Activated gamma-delta T cell treated with Interleukin-2 at 50 U/mL for 16 hours (primary cell): ENCODE measurements around the gene LMNTD1.

Experiments
- DNase-seq: peaks from one replicate; pipeline ENCODE4 v3.0.0-alpha.2; 2020

LMNTD1 gene

DNA sequence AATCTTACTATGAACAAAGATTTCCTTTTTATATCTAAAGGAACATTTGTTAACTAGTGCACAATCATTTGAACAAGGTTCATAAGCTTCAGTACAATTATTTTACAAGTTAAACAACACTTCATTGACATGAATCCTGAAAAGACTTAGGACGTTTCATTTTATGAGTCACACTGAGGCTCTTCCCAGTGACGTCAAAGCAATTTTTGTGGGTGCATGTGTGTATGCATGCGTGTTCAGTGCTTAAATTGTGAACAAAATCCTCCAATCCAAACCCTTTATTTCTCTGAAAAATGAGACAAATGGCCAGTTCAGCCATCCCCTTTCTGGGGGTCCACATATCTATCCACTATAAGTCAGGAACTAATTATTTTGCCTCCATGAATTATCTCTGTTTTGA is 2.9 kb downstream of the LMNTD1 start:
- DNase-seq = no peak

DNA sequence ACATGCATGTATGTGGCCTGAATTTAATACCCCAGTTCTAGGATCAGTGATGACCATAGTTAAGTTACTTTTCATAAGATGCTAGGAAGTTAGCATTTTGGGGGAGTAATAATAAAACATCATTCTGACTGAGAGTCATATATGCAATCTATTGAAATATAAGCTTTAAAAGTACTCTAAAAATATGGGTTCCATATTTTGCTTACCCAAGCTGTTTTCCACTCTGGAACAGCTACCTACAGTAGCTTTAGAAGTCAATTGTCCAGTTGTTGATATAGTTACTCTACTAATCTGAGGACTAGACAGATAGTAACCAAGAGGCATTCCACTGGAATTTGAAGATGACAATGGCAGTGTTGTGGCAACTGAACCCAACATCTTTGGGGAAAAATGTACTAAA is 4.0 kb downstream of the LMNTD1 start:
- no peak for DNase-seq

DNA sequence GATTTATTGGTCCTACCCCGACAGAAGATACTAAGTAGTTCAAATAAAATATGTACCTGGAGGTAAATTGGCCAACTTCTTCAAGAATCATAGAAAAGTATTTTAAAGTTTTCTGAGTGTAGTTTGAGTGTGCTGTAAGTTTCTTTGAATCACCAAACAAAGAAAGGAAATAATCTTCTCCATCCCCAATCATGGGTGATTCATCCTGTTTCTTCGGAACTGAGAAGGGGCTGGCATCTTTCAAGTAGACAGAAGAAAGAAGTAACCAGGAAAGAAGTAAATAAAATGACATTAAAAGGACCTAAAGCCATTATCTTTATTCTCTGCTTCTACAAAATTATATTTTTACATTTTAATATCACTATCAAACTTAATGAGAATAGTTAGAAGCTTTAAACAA is 6.8 kb downstream of the LMNTD1 start:
- DNase-seq = no peak

DNA sequence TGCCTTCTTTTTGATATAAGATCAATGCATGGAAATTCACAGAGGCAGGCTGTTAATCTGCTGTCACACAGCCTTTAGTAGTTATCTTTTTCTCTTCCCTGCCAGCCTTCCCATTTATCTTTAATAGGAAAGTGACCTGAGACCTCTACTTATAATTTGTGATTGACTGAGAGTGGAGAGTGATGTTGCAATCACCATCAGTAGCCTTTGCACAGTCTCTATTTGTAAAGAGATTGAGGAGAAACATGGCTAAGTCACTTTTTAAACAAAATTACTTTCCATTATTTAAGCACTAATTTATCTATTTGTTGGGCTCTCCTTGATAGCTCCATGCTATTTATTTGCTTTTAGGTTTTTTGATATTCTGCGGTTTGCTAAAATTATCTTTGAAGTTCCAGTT is 19.9 kb downstream of the LMNTD1 start:
- no peak for DNase-seq

DNA sequence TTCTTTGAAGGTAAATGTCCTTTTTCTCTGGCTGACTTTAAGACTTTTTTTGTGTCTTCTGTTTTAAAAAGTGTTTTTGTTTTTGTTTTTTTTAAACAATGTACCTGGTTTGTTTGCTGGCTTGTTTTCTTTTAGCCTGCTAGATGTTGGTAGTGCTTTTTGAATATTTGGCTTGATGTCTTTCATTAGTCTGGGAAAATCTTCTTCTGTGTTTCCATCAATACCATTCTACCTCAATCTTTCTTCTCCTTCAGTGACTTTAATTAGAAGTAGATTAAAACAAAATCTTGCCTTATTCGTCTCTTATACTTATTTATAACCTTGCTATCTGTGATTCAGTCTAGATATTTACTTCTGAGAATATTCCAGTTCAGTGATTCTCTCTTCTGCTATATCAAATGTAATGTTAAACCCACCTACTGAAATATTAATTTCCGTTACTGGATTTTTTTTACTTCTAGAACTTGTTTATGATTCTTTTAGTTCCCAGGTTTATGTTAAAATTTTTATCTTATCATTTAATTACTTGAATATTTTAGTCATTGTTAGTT is 21.5 kb downstream of the LMNTD1 start:
- no peak for DNase-seq

DNA sequence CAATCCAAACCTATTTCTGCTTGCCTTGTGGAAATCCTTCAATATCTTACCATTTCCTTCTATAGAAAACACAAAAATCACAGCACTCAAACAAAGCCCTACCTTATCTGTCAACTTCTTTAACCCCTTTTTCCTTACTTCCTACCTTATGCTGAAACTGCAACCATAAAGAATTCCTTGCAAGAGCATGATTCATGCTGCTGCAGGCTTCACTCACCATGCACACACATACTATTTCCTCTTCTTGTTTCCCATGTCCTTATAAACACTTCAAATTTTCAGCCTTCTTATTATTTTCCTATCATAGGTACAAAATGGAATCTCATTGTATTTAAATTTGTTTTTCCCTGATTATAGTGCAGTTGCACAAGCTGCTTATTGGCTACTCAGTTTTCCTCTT is 23.3 kb downstream of the LMNTD1 start:
- no peak for DNase-seq

DNA sequence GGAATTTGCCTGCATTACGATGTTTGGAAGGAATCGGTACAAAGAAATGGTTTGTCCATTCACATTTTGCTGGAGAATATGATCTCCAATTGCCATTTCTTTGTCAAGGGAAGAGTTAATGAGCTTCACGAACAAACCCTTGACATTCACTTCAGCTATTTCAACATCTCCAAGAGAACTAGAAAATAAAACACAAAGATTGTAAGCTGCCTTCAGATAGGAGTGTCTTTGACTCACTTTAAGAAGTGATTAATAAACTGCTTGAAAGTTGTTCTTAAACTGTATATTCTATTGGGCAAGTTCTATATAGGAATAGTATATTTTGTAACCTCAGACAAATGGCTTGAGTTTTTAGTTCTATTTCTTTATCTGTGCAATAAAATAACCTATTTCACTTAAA is 26.3 kb downstream of the LMNTD1 start:
- DNase-seq = no peak

DNA sequence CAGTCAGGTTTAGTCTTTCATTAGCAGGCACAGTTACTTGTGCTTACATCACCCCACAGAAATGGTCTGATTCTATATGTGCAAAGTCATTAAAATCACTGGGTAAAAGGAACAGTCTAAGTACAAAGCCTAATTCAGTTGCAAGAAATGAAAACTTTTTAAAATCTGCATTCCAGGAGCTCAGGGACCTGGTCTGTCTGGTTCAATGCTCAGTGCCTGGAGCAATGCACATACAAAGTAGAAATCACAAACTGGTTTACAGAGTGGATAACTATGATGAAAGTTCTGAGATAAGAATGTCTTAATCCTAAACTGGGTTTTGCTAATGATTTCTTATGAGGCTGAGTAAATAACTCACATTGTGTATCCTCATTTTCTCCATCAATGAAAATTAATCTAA is 28.7 kb downstream of the LMNTD1 start:
- no peak for DNase-seq

DNA sequence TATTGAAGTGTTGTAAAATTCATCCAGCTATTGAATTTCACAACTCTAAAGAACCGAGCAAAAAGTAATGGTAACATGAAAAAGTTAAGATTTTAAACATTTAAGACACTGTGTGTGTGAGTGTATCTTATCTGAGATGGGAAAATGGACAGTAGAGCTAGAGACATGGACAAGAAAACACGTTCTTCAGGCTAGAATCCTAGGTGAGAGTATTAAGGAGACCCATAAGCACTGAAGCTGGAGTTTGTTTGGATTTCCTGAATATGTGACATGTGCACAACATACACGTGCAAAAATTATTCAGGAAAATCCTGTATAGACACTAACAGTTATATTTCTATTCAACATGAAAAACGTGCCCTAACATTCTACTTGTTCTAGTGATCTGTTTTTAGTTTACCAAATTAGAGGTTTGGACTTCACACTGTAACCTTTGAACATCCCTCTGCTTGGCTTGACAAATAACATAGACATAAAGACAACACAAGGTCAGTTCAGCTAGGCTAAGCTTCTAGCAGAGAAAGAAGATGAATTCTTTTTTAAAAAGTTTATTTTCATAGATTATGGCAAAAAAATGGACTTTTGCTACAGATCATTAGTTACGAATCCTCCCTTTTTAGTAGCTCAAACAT is 31.3 kb downstream of the LMNTD1 start:
- DNase-seq = no peak

DNA sequence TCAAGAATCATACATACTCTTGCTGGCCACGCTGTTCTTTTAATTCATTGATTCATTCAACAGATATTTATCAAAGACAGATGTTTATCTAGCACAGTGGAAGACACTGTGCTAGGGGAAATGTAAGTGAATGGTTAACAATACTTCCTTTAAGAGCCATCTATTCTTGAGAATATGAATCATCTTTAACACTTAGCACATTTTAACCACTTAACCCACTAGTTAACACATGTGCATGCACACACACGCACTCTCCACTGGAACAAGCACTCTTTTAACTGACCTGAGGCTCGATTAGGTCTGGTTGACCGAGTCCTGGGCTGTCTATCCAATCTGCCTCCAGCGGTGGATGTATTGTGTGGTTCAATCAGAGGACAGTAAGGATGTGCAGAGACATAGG is 34.6 kb downstream of the LMNTD1 start:
- DNase-seq = no peak

DNA sequence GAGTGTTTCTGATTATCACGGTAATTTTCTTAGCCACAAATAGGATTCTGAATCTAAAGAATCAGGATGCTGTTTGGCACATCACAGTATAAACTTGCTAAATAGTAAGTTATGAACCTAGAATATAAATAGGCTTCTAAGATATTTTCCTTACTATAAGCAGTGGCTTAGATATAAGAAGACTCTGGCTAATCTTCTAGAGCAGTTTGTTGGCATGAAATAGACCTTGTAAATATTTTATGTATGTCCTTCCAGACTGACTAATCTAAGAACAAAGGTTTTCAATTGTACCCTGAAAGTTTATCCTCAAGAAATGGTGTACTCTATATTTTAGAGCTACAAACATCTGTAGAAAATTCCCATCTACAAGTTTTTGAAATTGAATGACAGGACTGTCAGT is 48.3 kb downstream of the LMNTD1 start:
- no peak for DNase-seq

DNA sequence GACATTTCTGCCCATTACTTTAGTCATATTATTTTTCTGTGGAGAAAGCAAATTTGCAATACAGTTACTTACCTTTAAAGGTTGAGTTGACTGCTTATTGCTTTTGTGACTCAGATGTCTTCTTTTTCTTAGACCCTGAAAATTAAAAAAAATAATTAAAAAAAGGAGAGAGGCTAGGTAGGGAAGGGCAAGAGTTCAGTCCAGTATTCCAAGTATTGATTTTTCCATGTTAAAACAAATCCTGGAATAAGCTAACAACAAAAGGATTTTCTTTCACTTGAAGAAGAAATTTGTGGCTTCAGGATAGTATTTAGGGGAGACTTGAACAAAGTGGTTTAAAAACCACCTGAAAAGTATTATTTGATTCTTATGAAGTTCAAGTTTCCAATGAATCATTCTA is 49.4 kb downstream of the LMNTD1 start:
- DNase-seq = no peak

DNA sequence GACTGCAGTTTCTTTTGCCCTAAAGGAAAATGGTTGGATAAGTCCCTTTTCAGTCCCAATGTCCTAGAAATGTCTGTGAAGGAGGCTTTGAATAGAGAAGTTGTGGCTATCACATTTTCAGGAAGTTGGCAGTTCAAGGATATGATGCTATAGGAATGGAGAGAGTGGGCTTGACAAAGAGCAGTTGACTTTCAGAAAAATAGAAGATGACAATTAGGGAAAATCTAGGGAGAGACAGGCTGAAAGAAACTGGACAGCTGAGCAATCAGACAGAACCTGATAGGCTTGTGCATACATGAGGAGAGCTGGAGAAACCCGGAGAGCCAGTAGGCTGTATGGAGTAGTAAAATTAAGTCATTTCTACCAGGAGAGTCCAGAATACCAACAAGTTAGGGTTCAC is 50.5 kb downstream of the LMNTD1 start:
- no peak for DNase-seq

DNA sequence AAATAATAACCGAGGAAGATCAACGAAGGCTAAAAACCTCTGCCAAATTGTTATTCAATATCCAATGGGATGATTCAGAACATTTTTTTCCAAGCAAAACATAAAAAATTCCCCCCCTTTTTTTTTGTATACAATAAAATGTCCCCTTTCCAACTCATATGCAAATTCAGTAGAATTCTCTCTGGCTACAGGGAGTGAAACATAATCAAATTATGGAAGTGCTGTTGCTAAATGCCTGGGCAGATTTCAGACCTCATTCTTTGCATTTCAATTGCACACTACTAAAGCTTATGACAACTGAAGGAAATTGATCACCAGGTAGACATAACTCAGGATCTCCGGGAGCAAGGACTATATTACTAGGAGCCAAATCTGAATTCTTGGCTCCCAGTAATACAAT is 51.0 kb downstream of the LMNTD1 start:
- no peak for DNase-seq

DNA sequence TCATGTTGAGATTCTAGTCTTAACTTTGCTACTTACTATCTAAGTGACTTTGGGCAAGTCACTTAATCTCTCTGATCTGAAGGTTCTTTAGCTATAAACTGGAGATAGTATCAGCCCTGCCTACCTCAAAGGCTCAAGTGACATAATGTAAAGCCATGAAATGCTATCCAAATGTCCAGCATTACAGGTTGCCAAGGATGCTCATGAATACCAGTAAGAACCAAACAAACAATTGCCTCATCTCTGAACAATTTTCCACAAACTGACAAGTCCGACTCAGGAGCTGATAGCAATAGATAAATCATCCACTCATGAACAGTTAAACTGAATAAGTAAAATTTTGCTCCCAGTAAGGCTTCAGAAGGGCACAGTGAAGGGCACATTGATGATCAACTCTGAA is 51.5 kb downstream of the LMNTD1 start:
- DNase-seq = no peak

DNA sequence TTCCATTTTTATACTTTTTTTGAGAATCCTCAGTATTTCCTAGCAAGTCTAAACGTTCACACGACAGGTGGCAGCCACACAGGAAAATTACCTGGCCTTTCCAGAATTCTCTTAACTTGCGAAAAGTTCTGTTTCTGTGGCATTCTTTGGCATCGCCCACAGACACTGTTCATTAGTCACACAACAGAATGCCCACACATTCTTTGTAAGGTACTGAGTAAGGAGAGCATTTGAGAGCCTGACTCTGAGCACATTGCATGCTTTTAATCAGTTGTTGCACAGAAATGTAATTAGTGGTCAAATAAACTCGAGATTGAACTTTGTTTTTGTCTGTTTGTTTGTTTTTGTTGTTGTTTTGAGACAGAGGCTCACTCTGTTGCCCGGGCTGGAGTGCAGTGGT is 52.4 kb downstream of the LMNTD1 start:
- no peak for DNase-seq

DNA sequence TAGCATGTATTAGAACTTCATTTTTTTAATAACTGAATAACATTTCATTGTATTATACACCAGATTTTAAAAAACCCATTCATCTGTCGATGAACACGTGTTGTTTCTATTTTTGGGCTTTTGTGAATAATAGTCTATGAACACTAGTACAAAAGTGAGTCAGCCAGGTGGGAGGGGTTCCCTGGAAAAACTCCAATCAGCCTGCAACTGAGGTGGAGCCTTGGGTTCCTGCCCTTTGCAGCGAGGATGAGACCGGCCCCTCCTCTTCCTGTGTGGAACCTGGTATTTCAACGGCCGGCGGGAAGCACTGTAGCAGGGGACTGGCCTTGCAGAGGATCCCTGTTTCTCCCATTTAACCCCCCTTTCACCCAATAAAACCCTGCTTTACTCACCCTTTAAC is 56.1 kb downstream of the LMNTD1 start:
- no peak for DNase-seq

DNA sequence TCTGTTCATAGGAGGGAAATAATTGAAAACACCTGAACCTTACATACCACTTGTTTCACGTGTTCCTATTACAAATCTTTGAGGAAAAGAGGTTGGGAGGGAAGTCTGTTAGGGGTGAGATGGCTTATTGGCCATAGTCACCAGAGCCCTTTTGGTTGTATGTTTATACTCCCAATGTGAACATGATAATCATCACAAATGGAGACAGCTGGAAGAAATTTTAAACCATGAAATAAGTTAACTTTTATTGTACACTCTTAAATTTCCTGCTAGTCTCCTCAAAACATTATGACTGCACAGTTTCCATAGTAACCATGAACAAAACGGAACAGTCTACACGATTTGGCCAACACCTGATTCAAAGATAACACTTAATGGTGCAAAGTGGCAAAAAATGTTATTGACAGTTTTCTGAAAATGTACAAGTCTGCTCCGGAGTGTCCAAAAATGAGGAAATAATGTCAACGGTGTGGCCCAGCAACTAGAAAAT is 56.9 kb downstream of the LMNTD1 start:
- no peak for DNase-seq

DNA sequence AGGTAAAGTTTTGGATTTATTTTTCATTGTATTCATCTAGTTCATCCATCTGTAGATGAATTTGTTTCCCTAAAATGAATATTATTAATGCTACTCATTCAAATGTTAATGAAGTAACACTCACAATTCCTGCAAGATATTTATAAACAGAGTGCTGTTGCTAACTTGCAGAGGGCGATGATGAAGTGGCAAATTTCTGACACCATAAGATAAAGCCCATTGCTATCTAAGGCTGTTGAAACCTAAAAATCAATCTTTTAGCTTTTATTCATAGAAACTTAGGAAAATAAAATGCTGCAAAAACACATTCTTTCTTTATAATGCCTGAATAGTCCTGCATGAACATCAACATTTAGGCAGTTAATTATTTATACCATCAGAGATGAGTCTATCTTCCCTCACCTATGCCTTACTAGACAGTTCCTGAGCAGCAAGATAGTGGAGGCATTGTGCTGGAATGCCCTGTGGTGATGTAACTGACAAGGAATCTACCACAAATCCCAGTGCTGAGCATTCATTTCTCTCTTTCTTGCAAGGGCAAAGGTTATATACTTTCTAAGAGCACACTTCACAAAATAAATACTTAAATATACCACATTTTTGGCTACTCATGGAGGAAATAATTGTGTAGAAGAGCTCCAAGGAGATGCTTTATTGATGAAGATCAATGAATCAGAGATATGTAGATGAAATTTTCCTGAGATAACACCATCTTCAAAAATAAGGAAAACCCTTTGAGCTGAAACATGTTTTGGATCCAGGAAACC is 57.6 kb downstream of the LMNTD1 start:
- no peak for DNase-seq

DNA sequence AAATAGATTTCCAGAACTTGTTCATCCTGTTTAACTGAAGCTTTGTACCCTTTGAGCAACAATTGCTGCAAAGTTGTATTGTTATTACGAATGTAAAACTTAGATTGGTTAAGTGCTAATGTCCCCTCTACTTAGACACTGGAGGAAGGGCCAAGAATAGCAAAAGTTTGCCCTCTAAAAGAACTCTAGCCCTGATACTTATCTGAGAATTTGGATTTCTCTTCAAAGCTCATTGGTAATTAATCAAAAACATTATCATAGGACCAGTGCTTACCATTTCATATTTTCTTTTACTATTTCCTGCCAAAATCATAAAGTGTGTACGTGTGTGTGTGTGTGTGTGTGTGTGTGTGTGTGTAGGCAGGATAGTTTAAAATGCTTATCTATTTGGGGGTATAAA is 58.2 kb downstream of the LMNTD1 start:
- no peak for DNase-seq

DNA sequence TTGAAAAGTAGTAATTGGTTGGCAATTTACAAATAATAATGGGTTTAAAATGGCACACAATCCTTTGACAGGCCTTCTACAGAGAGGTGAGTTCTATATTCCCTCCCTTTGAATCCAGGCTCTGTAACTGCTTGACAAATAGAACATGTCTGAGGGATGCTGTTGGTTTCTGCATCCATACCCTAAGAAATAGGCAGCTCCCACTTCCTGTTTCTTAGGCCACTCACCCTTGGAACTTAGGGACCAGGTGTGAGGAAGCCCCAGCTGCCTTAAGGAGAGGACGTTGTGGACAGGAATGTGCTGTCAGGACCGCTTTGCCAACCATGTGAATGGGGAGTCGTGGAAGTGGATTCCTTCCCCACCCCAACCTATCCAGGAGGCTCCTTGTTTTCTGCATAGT is 59.4 kb downstream of the LMNTD1 start:
- DNase-seq = no peak

DNA sequence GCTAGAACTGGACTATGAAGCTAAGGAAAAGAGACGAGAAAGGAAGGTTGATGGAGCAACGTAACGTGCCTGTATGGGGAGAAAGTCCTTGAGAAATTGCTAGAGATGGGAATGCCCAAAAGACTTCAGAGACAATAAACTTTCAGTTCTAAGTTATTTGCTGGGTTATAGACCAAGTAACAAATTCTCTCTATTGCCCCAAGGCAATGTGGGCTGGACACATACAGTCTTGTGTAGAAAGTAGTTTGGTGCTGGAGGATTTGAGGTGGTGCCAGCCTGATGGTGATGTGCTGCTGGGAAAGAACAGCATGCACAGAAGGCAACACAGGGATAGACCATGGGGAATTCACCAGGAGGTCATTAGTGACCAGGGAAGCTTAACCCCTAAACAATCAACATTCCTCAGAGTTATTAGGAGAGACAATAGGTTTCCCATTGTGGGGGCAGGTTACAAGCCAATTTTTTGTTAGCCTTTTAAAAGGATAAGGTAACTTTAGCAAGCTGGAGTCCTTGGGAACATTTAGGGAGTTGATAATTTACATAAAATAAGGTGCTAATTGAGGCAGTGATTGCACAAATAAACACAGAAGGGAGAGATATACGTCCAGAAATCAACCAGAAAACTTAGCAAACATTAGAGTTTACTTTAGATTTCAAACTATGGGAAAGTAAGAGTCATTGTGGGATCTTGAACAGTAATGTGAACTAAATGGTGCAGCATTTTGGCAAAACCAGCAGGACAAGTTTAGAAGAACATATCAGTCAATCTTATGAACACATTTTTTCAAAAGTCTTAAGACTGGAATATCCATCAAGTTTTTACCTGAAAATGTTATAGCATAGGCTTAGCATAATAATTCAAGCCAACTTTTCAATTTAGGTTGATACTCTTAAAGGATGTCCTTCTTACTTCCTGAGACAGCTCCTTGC is 61.4 kb downstream of the LMNTD1 start:
- DNase-seq = no peak
